Measurements from ENCODE around the gene NRG4. TPM values are rescaled to one million over a fixed set of nuclear protein-coding genes. Genes with fewer than 3 reads are reported as not detected.

Gene NRG4
- total and polyA plus RNA-seq, 2 of the 8 experiments (the other 6 are each of a cell fraction or from before 2014, with no cell fraction given), result 0.24 TPM; not detected in 1

GRCh38 chr15:75903331-75904239 is 108.6 kb downstream of the NRG4 start, which contains the start of gene FBXO22 (continued):
- TF ChIP-seq TCF12 (IDR thresholded peaks at IDR 0.05; ENCODE audit: low read depth, low read length) (no peak), YY1 (IDR thresholded peaks at IDR 0.05; ENCODE audit: low read depth, low read length) (peak; percentile 75; the same call in 1 of the 2 replicates), NANOG (IDR thresholded peaks at IDR 0.05; ENCODE audit: insufficient read depth, low read depth, low read length, poor library complexity, severe bottlenecking) (no peak), CTCF (IDR thresholded peaks at IDR 0.05; ENCODE audit: control extremely low read depth in 1 of 3, insufficient read depth in 1 of 3, low read depth in 1 of 3, low read length in 3 of 3) (no peak), CTBP2 (IDR thresholded peaks at IDR 0.05; ENCODE audit: borderline replicate concordance, insufficient read depth, insufficient read length, low read length) (no peak), GTF2F1 (IDR thresholded peaks at IDR 0.05; ENCODE audit: borderline replicate concordance, low read depth, low read length) (0 out of 2 replicates have a peak, but pooled peaks have one; percentile 53), SP1 (IDR thresholded peaks at IDR 0.05; ENCODE audit: low read depth, low read length) (peak; percentile 81; the same call in 1 of the 2 replicates), SP4 (IDR thresholded peaks at IDR 0.05; ENCODE audit: low read length) (0 out of 2 replicates have a peak, but pooled peaks have one; percentile 70), TEAD4 (IDR thresholded peaks at IDR 0.05; ENCODE audit: low read depth, low read length) (peak; percentile 41; the same call in 1 of the 2 replicates), ATF3 (IDR thresholded peaks at IDR 0.05; ENCODE audit: insufficient read depth, low read depth, low read length) (no peak)
